ENCODE data around the gene PEX26.

GRCh38 chr22:18130018-18130417, 52.2 kb downstream of the PEX26 start:
- no peak for TF ChIP-seq CTCF (IDR thresholded peaks at IDR 0.05)
- no peak for TF ChIP-seq POLR2A (IDR thresholded peaks at IDR 0.05)
